NCI-H82 treated with DMSO at 0.1 percent for 48 hours (cell line): ENCODE results near the gene PDIA6.

Experiments used
- DNase-seq: peaks from one replicate; lab custom pipeline; 2025; ENCODE audit not compliant: unreplicated experiment; lab: John Stamatoyannopoulos, UW

The PDIA6 gene, protein sequence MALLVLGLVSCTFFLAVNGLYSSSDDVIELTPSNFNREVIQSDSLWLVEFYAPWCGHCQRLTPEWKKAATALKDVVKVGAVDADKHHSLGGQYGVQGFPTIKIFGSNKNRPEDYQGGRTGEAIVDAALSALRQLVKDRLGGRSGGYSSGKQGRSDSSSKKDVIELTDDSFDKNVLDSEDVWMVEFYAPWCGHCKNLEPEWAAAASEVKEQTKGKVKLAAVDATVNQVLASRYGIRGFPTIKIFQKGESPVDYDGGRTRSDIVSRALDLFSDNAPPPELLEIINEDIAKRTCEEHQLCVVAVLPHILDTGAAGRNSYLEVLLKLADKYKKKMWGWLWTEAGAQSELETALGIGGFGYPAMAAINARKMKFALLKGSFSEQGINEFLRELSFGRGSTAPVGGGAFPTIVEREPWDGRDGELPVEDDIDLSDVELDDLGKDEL

DNA sequence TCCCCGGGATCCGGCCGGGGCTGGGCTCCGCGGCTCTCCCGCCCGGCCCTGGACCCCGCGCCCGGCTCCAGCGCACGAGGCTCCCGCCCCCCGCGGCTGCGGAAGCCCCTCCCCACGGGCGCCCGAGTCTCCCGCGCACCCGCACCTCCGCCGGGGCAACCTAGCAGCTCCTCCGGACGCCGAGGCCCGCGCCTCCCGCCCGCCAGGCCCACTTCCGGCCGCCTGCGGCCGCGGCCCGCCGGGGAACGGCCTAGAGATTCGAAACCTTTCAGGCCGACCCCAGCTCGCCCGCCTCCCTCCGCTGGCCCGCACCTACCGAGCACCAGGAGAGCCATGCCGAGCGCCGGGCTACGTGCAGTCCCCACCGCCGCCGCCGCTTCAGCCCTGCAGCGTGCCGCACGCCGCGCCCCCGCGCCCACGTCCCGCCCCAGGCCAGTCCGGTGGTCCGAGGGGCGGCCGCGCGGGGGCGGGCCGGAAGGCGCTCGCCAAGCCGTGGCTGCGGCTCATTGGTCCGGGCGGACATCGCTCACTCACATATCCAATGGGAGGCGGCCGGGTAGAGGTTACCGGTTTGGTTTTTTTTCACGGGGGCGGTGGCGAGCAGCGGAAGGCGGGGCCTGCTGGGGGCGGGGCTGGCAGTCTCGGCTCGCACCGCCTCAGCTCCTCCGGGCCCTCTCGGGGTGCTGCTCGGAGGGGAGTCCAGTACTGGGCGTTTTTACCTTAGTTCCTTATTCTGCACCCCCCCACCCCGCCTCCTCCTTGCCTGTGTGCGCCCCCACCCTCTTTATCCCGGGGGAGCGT lies at the start of gene PDIA6:
Gene PDIA6 (minus strand): TSS at position 424 of the 801 bp plus-strand sequence. CDS start 89 bp downstream, at position 335.
- peak; percentile 75 for DNase-seq

DNA sequence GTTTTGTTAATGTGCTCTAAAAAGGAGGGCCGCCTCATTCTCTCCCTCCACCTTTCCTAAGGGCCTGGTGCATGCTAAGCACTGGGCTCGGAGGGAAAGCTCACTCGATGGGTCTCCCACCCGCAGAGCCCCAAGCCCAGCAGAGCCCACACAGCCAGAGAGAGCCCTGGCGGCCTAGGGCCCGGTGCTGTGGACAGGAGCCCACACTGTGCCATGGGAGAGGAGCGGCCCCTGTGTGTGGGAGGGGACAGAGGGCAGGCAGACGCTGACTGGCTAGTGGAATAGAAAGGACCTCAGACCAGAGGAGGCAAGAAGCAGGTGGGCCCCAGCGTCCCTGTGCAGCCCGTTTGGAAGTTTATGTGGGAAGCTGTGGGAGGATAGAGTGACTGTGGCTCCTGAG lies 49.7 kb upstream of the PDIA6 start:
- no peak for DNase-seq

DNA sequence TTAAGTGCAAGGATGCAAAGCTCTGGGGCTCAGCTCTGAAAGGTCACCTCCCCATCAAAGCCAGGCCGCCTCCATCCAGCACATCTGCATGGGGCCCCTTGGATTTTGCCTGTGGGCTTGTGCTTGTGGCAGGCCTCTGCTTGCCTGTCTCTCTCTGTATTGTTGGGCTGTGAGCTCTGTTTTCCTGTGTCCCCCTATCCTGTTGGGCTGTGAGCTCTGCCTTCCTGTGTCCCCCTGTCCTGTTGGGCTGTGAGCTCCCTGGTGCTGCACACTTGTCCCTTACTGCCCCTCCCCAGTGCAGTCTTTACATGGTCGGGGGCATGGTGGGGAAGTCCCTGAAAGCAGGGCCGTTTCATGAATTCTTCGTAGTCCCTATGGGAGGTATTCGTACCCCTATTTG lies 49.2 kb upstream of the PDIA6 start:
- DNase-seq = no peak

DNA sequence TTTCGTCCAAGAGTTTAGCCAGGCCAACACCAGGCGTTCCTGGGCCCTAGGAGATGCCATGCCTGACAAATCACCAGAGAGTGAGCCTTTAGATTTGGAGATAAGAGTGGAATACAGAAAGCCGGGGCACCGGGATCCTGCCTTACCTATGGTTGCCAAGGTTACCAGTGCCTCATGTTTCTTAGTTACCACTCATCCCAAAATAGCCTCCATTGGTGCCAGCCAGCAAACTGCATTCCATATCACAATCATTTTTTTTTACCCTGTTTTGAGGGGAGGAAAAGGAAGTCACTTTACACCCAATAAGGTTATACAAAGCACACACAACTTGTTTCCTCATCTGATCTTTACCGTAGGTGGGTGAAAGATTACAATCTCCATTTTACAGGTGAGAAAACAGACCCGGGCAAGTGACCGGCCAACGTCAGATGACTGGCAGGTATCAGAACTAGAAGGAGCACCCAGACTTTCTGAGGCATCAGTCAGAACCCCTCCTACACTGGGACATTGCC lies 48.3 kb upstream of the PDIA6 start:
- DNase-seq = no peak

DNA sequence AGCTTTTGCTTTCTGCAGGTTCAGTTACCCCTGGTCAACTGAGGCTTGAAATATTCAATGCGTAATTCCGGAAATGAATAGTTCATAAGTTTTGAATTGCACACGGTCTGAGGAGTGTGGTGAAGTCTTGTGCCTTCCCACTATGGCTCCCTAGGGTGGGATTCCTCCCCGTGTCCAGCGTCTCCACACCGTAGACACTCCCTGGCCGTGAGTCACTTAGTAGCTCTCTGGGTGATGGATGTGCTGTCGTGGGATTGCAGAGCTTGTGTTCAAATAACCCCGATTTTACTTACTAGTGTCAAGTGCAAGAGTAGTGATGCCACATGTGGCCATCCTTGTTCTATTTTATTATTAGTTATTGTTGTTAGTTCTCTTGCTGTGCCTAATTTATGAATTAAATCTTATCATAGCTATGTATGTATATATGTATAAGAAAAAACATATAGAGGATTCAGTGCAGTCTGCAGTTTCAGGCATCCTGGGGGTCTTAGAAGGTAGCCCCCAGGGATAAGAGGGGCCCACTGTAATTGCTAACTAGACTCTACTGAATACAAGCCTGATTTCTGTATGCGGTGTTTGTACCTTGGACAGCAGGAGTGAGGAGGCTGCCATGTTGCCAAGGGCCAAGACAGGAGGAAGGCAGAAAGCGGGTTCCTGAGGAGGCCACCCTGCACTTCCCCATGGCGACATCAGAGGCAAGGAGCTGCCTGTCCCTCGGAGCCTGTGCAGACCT lies 47.7 kb upstream of the PDIA6 start:
- no peak for DNase-seq

DNA sequence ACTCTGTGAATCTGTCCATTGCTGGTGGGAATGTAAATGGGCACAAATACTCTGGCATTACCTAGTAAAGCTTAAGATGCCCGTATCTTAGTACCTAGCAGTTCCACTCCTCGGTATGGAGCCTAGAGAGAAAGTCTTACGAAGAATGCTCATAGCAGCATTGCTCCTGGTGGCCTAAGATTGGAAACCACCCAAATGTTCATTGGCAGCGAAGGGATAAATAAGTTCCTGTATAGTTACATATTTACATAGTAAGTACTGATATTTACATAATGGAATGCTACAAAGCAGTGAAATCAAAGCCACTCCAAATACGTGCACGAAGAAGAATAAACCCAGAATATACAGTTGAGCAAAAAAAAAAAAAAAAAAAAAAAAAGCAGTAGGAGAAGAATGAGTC lies 46.7 kb upstream of the PDIA6 start:
- DNase-seq = no peak

DNA sequence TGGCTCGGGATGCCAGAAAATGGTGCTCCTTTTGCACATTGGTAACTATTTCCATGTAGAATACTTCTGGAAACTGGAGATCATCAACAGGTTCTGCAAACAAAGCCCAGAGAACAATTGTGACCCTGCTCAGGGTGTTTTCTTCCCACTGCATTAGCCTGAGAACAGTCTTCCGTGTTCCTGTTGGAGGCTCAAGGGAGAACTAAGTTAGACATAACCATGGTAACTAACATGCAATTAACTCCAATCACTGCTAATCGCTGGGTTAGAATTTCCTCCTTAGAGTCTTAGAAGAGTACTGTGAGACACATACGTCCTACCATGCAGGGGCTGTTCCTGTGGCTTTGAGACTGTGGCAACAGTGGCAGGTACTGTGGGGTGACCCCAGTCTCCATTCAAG lies 36.0 kb upstream of the PDIA6 start:
- no peak for DNase-seq

DNA sequence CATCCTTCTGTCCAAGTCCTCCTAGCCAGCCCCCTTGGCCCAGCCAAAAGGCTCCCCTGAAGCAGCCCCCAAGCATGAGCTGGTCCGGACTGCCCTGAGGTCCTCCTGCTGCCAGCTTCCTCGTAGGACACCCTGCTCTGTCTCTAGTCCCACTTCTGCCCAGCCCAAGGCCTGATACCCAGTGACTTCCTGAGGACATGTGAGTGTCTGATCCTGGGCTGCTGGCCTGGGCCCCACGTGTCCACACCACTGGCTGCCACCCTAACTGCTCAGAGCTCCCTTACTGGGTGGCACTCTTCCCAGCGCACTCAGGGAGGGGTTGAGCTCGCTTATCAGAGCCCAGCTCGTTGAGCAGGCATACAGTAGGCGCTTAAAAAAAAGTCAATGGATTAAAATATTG lies 34.4 kb upstream of the PDIA6 start:
- DNase-seq = no peak

DNA sequence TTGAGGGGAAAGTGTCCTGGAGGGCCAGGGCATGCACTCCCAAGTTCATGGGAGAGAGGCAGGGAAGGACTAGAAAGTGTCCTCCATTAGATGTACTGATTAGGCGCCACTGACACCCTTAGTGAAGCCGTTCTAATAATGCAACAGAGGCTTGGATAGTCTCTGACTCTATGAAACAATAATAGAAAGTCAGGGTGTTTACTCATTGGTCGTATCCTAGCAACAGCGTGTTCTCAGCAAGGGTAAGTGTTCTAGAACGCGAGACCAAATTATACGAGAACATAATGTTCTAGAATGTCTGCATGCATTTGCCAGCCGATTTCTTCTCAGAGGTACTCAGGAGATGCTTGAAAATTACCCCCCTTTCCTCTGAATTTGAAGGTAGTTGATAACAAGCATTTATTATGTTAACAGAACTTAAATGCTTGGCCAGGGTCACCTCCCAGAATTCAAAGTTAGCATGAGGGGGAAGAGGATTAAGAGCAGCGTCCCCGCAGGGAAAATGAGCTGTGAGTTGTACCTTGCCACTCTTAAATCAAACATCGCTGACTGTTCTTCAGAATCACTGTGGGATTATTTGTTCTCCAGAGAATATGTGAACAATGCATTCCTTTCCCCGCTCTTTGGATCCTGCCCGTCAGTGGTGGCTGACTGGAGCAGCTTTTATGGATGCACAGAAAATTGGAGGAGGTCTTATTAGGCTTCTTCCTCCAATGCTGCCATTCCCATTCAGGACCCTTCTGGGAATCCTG lies 33.7 kb upstream of the PDIA6 start:
- no peak for DNase-seq

DNA sequence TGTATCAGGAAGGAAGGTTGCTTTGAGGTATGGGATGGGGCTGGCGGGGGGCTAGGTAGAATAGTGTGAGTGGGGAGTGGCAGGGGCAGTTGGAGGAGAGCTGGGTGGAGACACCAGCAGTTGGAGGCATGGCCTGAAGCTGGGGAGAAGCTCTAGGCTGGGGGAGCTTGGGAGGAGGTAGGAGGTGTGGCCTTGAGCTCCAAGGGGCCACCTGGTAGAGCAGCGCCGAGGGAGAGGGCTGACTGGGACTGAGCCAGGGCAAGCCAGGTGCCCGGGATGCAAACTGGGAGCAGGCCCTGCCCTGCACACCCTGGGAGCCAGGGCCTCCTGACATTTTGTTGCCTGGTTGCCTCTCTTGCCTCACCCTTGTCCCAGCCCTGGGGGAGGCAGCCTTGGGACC lies 33.1 kb upstream of the PDIA6 start:
- DNase-seq = no peak

DNA sequence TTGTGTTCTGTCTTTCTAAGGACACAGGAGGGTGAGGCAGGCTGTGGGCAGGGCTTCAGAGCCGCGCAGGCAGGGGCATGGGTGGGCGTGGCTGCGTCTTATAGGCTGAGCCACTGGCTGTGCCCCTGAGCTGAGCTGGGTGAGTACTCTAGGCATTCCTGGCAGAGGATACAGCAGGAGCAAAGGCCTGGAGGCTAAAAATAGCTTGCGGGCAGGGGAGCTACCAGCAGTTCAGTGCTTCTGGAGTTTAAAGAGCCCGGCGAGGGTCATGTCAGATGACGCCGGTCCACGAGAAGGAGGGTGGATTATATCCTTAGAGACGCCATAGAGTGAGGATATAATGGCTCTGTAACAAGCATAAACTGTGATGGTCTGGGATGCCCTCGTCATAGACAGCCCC lies 31.5 kb upstream of the PDIA6 start:
- no peak for DNase-seq

DNA sequence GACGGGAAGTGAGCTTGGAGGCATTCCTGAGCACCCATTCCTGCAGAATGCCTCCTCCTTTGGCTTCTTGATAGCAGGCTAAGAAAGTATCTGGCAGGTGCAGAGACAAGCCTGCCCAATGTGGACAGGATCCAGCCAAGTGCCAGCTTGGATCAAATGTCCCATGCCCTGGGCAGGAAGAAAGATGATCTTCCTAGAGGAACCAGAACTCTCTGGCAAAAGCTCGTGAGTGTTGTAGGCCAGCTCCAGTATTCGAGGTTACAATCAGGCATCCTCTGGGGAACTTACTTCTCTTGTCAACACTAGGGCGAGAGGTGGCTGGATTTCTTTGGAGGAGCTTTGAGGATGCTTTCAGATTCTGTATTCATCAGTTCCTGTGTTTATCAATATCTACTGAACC lies 29.9 kb upstream of the PDIA6 start:
- no peak for DNase-seq

DNA sequence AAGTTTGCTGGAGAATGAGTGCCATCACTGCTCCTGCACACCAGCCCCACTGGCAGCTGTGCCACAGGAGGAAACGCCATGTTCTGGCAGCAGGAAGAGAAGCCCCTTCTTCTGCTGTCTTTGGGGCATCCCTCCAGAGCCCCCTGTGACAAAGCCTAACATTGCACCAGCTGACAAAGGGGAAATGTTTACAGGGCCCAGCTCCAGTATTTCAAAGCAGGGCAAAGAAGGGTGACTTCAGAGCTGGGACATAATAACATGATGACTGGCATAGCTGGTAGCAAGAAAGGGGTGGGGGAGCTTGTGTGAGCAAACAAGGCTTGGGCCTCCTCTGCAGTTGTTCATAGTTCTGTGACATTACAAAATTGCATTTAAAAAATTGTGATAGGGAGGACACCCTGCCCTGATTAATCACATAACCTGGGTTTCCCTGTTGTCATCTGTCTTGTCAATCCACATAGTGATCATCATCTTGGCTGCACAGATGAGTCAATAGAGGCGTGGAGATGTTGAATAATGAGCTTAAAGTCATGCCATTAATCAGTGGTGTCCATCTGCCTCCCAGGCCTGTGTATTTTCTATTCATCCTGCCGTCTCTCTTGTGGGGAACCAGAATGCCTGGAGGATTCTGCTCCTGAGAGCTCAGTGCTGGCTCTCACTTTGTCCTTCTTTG lies 29.1 kb upstream of the PDIA6 start:
- no peak for DNase-seq

DNA sequence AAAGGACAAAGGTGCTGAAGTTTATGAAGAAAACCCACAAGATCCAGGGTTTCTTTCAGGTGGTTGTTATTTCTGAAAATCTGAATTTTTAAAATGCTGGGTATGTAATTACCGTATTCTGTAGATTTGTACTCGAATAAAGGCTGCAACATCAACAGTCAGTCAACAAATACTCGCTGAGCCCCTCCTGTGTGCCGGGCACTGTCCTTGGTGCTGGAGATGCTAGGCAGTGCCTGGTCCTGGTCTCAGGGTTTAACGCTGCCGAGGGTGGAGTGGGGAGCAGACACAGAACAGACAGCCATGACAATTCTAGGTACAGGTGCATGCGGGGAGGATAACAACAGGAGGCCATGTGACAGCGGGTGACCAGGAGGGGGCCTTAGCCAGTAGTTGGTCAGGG lies 27.2 kb upstream of the PDIA6 start:
- DNase-seq = no peak

DNA sequence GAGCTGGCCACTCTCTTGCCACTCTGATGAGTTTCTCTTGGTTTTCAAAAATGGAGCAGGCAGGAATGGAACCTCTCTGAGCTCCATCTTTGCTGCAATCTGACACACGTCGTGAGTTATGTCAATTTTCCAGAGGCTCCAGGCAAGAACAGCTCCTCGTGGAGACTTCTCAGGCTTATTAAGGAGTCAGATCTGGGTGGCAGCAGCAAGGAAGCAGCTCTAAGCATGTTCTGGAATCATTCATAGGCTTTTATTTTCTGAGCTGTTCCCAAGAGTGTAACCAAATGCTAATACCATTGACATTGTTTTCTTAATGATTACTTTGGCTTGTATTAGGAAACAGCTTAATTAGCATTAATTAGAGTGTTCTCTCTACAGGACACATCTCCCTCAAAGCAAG lies 26.1 kb upstream of the PDIA6 start:
- DNase-seq = no peak

DNA sequence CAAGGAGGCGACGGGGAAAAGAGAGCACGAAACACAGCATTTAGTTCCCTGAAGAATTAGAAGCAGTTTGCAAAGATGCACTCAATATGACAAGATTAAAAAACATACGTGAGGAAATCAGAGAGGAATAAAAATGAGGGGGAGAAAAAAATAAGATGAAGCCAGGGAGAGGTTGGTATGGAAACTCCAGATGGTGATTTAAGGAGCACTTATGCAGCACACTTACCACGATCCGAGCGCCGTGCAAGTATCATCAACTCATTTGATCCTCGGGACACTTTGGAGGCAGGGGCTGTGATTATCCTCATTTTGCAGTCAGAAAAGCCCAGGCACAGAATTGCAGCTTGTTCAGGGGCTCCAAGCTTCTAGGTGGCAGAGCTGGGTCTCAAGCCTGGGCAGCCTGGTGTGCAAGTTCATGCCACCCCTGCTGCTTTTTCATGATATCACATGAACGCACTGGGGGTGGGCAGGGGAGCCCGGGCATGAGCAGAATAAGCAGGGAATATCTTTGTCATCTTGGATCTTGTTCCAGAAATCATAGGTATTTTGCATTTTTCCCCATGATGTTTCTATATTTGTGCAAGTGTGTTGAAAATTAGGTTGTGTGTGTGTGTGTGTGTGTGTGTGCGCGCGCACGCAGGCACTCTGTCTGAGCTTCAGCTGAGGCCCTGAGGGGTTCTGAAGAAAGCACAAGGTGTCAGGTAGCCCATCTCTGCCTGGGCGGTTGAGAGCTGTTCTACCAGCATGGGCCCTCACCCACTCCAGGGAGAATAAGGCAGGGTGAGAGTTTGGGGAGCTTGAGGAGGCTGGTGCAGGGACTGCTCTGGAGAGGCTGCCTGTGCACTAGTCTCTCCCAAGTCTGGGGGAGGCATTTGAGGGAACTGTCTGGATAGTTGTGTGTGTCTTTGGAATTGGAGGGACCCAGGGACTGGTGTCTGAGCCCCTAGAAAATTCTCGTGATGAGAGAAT lies 25.0 kb upstream of the PDIA6 start:
- no peak for DNase-seq

DNA sequence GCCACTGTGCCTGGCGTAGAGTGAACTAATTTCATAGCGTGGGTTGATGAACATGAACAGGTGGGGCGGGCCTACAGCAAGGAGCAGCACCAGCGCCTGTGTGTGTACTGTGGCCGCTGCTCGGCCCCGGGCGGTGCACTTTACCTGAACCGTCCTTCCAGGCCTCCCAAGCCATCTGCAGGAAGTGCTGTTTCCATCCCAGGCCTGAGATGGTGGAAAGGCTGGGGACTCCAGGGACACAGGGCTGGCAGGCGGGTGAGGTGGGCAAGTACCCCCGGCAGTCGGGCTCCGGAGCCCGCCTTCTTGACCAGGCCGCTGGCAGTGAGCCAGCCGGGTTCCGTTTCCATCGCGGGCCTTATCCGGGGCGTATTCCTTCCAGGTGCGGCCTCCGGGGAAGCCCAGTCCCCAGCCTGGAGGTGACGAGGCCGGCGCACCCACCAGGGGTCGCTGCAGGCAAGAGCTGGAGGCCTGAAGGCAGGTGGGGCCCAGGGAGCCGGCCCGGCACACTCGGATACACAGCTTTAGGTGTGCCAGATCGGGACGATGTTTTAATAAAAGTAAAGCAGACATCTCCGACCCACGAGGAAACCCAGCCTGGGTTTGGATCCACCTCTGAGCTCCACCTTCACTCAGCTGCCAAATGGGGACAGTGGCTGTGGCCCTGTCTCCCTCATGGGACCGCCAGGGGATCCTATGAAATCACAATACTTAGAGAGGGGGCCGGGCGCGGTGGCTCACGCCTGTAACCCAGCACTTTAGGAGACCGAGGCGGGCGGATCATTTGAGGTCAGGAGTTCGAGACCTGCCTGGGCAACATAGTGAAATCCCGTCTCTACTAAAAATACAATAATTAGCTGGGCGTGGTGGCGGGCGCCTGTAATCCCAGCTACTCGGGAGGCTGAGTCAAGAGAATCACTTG lies 22.7 kb upstream of the PDIA6 start:
- peak; percentile 35 for DNase-seq

DNA sequence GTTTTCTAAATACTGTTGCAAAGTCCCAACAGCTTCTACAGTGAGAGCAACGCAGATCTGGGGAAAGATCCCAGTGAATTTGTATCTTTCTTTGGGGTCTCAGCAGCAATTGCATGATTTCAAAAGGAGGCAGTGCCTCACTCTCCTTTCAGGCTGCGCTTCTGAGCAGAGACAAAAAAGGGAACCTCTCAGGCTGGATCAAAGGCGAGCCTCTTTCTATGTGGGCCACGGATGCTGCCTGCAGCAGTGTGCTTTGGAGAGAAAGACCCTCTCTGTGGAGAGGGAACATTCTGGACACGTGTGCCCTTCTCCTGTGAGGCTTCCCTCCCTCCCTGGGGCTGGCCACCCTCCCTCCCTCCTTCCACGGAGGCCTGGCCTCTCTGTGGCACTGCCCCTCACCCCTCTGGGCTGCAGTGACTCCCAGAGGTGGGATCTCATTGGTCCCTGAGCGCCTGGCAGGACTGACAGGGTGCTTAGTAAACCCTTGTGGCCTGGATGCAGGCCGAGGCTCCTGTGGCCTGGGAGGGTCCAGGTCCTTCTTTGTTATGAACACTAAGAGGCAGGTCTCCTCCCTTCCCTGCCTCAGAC lies 21.6 kb upstream of the PDIA6 start:
- DNase-seq = no peak
